ENCODE results near the gene OPTN.
"Not testable (repeated sequence)": the region's sequence is repeated elsewhere in the genome, so short reads cannot be mapped to it uniquely, and the experiment has no call there.

Gene OPTN

DNA sequence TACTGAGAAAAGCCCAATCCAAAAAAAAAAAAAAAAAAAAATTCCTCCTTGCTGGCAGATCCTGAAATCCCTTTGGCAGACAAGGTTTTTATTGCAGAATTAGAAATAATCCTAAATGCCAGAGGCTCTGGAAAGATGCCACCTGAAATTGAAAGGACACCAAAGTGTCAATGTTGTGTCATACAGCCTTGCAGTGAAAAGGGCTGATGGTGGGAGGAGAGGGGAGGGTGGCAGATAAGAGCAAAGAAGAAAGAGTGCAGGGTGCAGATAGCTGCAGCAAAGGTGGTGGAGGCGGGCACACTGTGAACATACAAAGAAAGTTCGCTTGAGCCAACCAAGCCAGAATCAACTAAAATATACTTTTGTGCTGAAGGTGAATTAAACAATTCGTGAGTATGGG lies 8.2 kb upstream of the OPTN start:
- DNase-seq: no peak

DNA sequence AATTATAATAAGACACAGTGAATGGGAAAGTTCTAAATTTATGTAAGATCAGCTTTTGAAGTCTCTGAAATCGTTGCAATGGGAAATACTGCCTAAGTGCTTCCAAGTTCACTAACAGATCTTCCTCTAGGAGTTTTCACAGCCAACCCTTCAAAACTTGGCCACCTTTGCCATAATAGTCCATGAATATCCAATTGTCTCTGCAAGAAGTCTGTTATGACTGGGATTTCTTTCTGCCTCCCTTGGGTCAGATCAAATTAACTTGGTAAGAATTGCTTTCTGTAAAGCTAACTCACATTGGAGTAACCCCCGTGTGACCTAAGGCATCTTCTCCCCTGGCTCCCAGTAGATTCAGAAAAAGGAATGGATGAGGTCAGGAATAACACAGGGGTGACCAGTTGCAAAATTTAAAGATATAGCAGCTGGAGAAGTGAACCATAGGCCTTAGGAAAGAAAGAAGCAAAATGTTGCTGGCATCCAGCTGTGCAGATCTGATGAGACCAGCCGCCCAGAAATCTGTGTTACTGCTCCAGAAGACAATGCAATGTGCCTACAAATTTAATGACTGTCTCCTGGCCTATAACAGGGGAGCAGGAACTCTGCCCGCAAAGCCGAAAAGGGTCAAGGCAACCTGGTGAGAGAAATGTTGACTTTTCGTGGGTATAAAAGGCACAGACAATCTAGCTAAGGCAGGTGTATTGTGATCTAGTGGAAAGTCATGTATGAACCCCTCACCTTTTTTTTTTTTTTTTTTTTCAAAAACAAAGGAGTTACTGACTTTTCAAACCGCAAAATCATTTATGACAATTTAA lies 7.5 kb upstream of the OPTN start:
- DNase-seq: no peak

DNA sequence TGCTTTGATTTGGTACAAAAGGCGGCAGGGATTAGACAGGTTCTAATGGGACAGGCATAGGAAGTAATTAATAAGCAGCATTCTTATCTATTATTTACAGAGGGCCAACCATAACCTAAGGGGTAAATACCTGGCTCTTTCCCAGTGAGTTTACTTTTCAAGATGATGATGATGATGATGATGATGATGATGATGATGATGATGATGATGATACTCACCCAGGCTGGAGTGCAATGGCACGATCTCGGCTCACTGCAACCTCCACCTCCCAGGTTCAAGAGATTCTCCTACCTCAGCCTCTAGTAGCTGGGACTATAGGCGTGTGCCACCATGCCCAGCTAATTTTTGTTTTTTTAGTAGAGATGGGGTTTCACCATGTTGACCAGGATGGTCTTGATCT lies 5.9 kb upstream of the OPTN start:
- DNase-seq: not testable (repeated sequence)

DNA sequence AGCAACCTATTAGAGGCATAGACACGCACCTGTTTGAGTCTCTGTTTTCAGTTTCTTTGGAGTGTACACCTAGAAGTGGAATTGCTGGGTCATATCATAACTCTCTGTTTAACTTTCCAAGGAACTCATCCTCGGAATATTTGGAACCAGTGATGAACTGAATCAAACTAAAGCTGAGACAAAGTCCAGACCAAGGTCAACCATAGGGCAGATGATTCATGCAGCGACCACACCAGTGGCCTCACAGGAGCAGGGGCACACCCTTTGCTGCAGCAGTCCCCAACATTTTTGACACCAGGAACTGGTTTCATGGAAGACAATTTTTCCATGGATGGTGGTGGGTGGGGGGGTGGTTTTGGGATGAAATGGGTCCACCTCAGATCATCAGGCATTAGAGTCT lies 4.9 kb upstream of the OPTN start:
- DNase-seq: no peak

DNA sequence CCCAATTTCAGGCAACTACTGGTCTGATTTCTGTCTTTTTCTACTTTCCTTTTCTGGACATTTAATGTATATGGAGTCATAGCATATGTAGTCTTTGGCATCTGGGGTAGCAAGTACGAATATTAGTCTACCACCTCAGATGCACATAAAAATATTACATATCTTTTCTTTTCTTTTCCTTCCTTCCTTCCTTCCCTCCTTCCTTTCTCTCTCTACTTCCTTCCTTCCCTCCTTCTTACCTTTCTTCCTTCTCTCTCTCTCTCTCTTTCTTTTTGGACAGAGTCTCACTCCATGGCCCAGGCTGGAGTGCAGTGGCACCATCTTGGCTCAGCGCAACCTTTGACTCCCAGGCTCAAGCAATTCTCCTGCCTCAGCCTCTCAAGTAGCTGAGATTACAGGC lies 4.0 kb upstream of the OPTN start:
- DNase-seq: no peak

DNA sequence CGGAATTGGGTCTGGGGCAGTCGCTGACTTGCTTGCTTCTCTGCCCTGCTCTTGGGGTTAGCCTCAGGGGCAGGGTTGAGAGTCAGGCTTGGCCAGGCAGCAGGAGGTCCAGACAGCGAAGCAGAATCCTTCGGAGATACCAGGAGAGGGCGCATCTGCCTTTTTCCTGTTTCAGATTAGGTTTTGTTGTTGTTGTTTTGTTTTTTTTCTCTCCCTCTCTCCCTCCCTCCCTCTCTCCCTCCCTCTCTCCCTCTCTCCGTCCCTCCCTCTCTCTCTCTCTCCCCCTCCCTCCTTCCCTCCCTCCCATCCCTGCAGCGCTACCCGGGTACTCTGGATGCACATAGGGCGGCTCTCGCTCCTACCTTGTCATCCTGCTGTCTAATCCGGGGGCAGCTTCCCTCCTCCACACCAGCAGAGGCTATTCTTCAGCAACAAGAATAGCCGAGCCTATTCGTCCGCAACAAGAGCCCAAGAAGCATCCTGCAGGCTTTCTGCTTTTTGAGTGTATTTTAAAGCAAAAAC lies 758 bp upstream of the OPTN start:
- DNase-seq: peak; percentile 92

DNA sequence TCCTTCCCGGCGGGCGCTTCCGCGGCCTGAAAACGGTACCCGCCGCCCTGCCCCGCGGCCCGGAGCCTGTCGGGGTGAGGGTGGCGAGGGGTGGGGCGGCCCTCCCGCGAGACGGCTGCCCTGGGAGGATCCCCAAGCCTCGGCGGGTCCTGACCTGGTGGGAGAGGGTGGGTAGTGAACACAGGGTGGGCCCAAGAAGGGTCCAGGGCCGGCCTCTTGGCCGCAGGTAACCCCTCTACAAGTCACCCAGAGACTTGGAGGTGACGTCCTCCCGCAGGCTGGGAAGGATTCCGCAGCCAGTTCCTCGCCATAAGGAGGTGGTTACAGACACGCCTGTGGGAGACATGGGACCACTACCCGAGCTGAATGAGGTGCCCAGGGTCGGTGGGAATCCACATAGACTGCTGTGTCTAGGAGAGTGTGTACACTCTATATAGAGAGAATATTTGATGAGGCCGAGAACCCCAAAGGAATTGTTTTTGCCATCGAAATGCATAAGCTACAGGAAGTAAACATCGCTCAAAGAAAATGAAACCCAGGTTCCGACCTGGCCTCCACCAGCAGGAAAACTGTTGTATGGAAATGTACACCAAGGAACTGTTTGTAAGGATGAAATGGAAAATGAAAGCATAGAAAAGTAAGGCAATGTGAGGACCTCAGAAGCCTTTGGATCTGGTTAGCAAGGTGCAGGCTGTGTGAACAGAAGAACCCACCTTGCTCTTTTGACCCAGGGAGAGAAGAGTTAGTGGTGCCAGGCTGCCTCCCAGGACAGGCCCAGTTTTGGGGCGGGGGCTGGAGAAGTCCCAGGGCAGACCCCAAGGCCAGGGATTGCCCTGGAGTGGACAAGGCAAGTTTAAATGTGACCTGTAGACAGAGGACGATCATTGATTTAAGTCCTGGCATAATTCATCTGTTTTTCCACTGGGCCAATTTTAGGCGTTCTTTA lies 659 bp downstream of the OPTN start:
- DNase-seq: no peak

DNA sequence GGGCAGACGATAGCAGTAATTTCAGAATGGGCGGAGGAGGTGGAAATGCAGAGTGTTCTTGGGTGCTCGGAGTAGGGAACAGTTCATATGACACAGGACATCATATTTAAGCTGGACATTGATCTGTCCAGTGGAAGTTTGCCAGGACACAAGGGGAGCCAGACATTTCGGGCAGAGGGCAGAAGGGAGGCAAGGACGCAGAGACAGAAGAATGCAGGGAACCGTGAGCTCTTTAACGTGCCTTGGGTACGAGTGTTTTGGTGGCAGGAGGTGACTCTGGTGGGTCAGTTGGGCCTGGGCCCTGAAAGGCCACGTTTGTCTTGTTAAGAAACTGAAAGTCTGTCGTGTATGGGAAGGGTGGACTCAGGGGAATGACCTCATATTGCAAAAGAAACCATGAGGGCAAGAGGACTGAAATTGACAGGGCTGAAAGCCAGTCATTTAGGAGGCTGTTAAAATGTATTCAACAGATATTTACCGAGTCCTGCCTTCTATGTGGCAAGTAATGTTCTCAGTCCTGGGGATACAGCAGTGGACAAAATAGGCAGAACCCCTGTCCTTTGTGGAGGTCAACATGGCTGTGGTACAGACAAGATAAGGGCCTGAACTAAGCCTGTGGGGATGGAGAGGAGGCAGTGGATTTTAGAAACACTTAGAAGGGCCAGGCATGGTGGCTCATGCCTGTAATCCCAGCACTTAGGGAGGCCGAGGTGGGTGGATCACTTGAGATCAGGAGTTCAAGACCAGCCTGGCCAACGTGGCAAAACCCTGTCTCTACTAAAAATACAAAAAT lies 2.2 kb downstream of the OPTN start:
- DNase-seq: no peak

DNA sequence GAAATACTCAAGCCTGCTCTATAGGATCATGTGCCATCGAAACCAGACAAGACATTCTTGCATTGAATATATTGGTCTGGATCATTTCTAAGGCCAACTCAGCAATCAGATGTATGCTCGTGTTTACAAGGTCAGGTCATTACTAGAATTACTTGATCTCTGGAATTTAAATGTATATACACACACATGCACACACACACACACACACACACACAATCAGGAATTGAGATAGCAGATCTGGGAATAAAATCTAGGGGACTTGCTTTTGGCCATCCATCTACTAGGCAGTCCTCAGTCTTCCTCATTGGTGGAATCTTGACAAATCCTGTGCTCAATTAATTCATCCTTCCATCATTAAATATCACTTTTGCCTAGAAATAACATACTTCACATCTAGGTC lies 3.6 kb downstream of the OPTN start:
- no peak for DNase-seq

DNA sequence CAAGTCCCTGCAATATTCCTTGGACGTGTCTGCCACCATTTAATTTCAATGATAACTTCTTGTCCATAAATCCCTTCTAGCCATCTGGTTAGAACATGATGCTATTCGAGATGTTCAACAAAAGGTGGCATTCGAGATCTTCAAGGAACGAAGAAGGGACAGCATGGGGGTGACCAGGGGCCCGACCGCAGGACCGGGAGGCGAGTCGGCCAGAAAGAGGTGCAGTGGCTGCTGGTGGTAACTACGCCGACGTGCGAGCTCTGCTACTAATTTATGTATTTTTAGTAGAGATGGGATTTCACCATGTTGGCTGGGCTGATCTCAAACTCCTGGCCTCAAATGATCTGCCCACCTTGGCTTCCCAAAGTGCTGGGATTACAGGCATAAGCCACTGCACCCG lies 4.7 kb downstream of the OPTN start:
- DNase-seq: no peak

DNA sequence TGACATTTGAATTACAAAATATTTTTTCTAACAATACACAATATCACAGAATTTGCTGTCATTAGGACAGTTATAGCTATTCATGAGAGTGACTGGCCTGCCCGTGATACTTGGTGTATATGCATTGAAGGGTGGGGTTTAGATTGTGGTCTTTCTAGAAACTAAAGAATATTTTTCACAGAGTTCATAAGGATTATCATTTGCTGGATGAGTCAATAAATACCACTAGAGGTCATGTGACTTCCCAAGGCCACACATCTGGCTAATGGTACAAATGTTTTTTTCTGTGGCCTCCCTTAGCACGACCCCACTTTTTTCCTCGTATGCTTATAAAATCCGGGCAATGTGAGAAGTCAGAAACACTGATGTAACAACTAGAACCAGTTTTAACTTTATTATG lies 5.2 kb downstream of the OPTN start:
- DNase-seq: no peak

DNA sequence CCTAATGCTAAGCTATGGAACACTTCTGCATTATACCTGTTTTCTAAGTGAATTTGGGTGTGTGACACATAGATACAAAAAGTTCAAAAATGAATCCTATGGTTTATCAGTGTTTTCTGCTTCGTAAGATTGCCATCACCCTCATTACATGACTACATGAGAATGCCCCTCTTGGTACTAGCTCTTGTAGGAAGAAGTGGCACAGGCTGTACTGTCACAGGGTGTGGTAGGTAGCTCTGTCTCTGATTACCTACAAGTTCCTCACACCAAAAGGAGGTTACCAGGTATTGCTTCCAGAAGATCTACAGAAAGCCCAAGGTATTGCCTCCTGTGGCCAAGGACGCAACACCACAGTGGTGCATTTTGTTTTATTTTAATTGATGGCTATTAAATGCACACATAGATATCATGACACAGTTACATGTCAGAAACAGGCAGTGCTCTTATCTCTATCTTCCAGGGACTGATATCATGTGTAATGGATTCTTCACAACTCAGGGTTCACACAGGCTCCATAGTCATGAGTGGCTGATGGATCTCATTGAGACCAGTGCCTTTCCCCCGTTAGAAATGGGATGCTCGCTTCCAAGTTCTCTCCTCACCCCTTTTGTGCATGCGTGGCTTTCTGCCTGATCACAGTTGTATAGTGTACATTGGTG lies 6.6 kb downstream of the OPTN start:
- DNase-seq: no peak

DNA sequence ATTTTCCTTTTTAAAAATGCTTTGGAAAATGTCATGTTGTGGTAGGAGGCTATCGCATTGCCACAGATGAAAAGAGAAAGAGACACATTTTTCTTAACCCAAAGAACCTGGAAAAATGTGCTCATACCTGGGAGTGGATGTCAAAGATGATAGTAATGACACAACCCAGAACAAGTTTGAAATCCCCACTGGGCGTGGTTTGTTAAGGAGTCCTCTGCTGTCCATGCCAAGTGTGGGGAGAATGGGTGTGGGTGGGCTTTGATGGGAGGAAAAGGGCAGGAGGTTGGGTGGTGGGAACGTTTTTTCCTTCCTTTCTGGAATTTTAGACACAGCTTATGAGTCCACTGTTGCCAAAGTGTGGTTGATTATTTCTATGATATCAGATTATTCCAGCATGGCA lies 10.9 kb downstream of the OPTN start:
- DNase-seq: no peak

DNA sequence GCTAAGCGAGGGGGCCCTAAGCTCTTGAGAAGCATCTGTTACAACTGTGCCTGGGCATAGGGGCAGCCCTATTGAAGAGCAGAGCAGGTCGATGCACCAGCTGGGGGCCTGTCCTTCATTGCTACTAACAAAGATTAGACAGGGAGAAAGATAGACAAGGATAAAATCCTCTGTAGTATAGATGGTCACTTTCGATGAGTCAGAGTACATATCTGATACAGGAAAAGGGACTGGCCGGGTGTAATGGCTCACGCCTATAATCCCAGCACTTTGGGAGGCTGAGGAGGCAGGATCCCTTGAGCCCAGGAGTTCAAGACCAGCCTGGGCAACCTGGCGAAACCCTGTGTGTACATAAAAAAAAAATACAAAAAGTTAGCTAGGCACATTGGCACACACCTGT lies 13.6 kb downstream of the OPTN start:
- no peak for DNase-seq

DNA sequence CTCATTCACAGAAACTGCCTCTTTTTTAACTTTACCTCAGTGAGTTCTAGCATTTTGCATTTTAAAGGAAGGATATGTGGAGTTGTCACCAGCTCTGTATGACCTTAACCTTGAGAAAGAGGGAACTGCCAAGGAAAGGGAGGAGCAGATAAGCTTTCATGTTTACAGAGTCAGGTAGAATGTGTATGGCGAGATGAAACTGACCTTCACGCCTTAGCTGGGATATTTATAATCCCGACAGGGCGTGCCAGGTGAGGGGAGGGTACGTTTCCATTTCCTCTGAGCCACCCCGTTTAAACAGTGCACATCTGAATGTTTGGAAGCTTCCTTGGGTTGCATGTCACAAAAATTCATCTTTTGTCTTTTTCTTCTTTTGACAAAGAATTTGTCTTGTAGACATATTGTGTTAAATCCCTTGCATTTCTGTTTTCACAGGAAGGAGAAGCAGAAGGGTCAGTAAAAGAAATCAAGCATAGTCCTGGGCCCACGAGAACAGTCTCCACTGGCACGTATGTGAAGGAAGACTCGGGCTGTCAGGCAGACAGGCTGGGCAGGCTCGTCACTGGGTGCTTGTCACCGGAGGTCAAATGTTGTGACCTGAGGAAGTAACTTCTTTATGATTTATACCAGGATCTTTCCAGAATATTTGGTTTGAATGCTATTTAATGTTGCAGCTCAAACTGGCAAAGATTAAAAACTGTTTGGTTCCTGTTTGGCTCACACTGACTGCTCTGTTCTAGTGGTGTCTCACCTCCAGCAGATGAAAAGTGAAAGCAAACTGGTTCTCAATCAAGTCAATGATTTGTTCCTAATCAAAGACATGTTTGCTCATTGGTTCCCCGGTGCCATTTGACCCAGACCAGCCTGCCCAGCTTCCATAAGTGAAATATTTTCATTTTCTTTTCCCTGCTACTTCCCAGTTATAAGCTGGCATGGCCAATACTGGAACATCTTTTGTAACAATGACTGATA lies 16.2 kb downstream of the OPTN start:
- DNase-seq: no peak

DNA sequence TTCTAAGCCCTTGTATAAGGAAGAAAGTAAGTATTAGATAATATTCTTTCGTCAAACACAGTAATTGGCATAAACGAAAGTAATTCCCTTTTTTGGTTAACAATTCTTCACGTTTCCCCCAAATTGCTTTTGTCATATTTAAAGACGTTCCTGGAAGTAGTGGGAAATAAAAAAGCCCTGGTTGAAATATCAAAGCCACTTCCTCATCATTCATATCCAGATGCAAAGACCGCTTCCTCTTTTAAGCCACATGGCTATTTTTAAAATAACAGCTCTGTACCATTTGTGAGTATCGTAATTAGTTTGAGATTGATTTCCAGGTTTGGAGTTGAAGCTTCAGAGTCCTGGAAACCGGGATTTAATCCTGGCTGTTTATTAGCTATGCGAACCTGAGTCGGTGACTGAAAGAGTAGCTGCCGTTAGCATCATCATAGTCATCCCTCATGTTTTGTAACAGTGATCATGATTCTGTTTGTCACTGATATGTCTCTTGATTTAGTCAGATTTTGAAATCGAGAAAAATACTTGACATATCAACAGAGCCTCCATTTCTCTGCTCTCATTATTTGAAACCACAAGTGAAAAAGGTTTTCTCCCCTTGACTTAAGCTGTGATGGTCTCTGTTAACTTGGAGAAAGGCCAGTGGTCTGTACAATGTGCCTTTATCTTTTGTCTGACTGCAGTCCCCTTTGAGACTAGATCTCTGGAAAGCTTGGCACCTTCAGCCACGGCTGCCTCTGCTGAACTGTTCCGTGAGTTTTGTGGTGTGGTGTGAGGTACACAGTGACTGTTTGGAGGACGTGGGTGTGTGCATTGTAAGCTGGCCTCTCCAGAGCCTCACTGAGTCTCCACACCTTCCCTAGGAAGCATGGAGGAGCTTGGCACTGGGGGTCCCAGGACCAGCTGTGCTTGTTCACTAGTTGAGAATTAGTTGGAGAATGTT lies 18.1 kb downstream of the OPTN start:
- DNase-seq: no peak

DNA sequence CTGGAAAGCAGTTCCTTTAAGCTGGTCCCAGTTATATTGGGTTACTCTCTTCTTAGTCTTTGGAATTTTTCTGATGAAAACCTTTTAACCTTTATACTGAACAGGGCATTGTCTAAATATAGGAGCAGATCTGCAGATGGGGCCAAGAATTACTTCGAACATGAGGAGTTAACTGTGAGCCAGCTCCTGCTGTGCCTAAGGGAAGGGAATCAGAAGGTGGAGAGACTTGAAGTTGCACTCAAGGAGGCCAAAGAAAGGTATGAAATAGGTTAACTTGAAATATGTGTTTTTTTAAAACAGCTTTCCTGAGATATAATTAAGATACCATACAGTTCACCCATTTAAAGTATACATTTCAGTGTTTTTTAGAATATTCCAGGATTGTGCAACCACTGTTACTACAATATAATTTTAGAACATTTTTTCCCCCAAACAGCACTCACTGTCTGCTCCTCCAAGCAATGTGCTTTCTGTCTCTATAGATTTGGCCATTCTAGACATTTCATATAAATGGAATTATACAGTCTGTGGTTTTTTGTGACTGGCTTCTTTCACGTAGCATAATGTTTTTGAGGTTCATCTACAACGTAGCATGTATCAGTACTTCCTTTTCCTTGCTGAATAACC lies 18.9 kb downstream of the OPTN start:
- no peak for DNase-seq

DNA sequence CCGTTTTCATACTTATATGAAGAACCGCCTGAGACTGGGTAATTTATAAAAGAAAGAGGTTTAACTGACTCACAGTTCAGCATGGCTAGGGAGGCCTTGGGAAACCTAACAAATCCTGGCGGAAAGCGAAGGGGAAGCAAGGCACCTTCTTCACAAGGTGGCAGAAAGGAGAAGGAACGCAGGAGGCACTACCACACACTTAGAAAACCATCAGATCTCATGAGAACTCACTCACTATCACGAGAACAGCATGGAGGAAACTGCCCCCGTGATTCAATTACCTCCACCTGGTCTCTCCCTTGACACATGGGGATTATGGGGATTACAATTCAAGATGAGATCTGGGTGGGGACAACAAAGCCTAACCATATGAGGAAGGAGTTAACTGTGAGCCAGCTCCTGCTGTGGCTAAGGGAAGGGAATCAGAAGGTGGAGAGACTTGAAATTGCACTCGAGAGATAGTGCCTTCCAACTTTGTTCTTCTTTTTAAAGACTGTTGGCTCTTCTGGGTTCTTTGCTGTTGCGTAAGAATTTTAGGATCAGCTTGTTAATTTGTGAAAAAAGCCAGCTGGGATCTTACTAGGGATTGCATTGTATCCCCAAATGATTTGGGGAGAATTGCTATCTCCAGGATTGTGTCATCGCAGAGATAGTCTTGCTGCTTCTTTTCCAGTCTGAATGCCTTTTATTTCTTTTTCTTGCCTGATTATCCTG lies 21.0 kb downstream of the OPTN start:
- no peak for DNase-seq

DNA sequence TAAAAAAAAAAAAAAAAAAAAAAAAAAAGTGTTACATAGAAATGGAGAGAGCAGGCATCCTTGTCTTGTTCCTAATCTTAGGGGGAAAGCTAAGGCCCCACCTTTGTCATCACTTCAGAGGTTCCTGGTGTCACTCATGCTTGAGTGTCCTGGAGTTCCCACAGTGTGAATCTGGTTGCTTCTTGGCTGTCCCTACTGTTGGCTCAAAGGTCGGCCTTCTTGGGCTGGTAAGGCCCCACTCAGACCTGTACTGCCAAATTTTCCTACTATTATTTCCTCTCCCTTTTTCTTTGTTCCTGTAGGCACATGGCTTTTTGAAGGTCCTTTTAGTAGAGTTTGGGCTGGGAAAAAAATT lies 21.5 kb downstream of the OPTN start:
- DNase-seq: no peak
